ENCODE data around the gene SLC12A9.

The SLC12A9 gene

DNA sequence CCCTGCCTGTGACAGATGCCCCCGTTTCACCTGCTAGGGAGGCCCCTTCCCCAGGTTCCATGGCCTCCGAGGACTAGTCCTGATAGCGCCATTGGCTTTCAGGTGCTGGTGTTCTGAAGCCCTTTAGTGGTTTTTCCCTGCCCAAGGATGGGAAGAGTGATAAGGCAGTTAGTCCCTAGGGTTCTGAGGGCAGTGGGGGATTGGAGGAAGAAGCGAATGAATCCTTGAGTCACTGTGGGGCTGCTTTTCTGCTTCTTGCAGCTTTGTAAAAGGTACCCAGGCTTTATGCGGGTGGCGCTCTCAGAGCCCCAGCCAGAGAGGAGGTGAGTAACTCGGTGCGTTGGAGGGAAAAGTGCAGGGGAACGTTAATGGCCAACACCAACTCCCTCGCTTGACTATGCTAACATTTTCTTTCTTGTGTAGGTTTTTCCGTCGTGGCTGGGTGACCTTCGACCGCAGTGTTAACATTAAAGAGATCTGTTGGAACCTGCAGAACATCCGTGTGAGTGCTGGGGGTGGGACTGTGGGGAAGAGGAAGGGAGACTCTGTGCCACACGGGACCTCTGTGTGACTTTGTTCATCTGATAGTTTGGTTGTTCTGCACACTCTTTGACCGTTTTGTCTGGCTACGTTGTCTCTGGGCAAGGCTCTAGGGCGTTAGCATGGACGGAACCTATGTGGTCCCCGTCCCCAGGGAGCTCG, 33.1 kb downstream of the SLC12A9 start:
- DNase-seq: no peak

DNA sequence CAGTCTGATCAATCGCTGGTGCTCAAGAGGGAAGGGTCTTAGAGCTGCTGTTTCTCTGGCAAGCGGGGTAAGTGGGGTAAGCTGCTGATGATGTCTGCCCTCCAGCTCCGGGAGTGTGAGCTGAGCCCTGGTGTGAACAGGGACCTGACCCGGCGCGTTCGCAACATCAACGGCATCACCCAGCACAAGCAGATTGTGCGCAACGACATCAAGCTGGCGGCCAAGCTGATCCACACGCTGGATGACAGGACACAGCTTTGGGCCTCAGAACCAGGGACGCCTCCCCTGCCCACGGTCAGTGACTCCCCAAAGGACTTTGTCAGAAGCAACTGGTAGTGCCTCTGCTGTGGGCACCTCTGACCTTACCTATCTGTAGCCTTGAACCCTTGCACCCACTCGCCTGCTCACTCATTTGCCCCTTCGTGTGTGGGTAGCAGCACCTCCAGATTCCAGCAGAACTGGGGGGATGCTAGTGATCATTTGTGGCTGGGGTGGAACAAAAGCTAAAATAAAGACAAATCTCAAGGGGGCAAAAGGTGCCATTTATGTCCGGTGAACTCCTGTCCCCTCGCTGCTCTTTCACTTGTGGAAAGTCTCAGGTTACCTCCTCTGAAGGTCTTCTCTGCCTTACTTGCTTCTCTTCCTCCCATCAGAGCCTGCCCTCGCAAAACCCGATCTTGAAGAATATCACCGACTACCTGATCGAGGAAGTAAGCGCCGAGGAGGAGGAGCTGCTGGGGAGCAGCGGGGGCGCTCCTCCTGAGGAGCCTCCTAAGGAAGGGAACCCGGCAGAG, 33.8 kb downstream of the SLC12A9 start:
- DNase-seq: no peak

GRCh38 chr7:100886936-100887515, 34.5 kb downstream of the SLC12A9 start:
- DNase-seq: no peak

DNA sequence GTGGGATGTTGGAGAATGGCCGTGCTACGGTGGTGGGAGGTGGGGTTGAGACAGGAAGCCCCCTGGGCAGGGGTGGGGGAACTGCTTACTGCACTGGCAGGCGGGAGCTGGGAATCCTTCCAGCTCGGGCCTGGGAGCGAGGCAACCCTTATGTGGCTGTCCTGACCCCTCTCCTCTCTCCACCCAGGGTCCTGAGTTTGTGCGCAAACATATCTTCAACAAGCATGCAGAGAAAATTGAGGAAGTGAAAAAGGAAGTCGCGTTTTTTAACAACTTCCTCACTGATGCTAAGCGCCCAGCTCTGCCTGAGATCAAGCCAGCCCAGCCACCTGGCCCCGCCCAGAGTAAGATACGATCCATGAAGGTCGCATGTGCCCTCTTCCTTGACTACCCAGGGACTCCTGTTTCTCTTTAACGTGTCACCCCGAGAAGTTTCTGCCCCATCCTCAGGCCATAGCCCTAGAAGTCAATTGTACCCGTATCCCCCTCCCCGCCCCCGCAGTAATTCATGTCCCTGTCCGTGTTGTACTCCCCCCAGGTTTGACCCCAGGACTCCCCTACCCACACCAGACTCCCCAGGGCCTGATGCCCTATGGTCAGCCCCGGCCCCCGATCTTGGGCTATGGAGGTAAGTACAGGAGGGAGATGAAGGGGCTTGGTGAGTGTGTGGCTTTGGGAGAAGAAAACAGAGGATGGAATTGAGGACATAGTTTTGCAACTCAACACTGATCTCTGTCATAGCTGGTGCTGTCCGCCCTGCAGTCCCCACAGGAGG, 35.2 kb downstream of the SLC12A9 start:
- DNase-seq: peak in 1 of 14 donors; percentile 13

DNA sequence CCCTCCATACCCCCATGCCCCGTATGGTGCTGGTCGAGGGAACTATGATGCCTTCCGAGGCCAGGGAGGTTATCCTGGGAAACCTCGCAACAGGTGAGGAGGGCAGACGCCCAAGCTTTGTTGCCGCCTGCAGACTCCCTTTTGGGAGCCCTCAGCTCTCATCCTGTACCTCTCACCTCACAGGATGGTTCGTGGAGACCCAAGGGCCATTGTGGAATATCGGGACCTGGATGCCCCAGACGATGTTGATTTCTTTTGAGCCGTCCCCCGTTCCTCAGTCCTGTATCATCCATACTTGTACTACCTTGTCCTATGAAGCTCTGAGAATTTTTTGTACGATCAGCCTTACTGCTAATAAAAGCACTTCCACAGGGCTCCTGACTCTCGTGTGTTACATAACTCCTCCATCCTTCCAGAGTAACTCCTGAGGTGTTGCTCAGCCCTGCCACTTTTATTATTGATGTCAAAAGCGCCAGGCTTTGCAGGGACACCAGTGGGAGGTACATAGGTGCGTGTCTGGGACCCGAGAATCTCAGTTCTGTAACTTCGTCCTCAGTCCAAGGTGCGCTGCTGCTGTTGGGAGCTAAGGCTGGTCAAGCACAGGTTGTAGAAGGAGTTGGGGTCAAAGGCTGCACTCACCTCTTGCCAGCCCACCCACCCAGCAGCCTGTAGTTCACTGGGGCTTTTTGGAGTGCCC, 35.9 kb downstream of the SLC12A9 start:
- DNase-seq: no peak

GRCh38 chr7:100888988-100889750, 36.7 kb downstream of the SLC12A9 start, which contains the start of gene UFSP1:
Gene UFSP1 (minus strand): TSS chr7:100889715. CDS start chr7:100889271, 444 bp downstream.
- no peak for DNase-seq

- peak in 1 of 14 donors; percentile 42 for DNase-seq
Observed at GRCh38 chr7:100890653-100891567, 38.4 kb downstream of the SLC12A9 start.

- DNase-seq: no peak
Observed at GRCh38 chr7:100891568-100892247, 39.2 kb downstream of the SLC12A9 start.

GRCh38 chr7:100892364-100893317, 40.1 kb downstream of the SLC12A9 start:
- DNase-seq: no peak

DNA sequence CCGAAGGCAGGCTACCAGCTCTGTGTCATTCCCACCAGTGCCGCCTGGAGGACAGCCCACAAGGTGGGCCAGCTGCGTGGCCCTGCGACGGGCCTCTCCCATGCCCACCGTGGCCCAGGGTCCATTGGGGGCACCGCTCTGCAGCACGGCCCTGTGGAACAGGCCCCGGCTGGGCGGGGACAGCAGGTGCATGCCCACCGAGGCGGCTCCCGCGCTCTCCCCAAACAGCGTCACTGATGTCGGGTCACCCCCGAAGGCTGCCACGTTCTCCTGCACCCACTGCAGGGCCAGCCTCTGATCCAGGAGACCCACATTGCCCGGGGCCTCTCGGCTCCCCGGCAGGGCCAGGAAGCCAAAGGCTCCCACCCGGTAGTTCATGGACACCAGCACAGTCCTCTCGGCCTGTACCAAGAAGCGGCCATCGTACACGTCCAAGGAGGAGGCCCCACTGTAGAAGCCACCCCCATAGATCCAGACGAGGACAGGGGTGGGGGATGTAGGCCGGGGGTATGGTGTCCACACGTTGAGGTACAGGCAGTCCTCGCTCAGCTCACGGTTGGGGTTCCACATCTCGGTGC, 40.9 kb downstream of the SLC12A9 start:
- DNase-seq: no peak

DNA sequence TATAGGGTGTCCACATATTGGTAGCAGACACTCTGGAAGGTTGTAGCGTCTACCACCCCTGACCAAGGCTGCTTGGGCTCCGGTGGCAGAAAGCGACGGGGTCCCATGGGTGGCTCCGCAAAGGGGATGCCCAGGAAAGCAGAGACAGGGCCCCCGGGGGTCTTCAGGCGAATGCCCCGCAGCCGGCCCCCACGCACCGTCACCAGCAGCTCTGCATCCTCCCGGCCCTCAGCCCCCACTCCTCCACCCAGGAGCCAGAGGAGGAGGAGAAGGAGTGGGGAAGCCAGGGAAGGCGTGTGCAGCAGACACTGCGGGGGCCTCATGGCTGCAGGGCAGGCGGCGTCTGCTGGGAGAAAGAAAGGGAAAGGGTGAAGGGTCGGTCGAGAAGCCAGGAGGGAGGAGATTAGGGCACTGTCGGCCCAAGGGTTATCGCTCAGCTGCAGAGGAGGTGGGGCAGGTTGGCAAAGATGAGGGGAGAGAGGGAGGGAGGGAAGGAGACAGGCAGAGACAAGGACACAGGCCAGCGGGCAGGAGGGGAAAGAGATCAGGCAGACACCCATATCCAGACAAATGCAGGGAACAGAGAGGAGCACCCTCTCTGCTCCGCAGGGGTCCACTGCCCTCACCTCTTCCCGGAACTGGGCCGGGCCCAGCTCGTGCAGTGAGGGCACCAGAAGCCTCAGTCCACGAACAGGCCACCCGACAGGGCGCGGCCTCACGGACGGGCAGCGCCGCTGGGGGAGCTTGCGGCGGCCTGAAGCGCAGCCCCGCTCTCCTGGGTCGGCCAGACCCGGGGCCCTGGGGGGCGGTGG, 41.6 kb downstream of the SLC12A9 start:
- peak in 1 of 14 donors; percentile 39 for DNase-seq

GRCh38 chr7:100894860-100895700, 42.6 kb downstream of the SLC12A9 start:
- peak in 10 of 14 donors; percentile 13 to 61 (median 30) for DNase-seq

- DNase-seq: peak in 2 of 14 donors; percentile 29 to 66
Observed at GRCh38 chr7:100895701-100895955, 43.1 kb downstream of the SLC12A9 start, which contains the start of gene ACHE. Gene ACHE (minus strand): TSS chr7:100895888. CDS start chr7:100894232, 1,656 bp downstream.

GRCh38 chr7:100895956-100896731, 43.6 kb downstream of the SLC12A9 start:
- peak in 8 of 14 donors; percentile 26 to 75 (median 46) for DNase-seq
